Liver (tissue), 9 donors: ENCODE results near the gene CARMIL1. TPM values are rescaled to one million over a fixed set of nuclear protein-coding genes. Genes with fewer than 3 reads are reported as not detected.

Experiments used
- DNase-seq: peaks from one replicate; pipeline ENCODE4 v3.0.0-alpha.2; 2017; ENCODE audit warnings: low spot score
- H3K27ac ChIP-seq, 2 donors: one replicate each; pipeline ENCODE4 v1.7.0; 2013; ENCODE audit warnings: inconsistent platforms in 2 of 2, low read length in 2 of 2, control low read depth in 1 of 2, low read depth in 1 of 2, mild to moderate bottlenecking in 1 of 2
- H3K27me3 ChIP-seq, 4 donors: one replicate each; pipeline versions ENCODE4 v1.6.1 to v1.7.0; 2013; ENCODE audit warnings: low read length in 3 of 4, inconsistent platforms in 1 of 4, mild to moderate bottlenecking in 1 of 4, moderate library complexity in 1 of 4; ENCODE audit not compliant: control insufficient read depth in 4 of 4, insufficient read depth in 4 of 4
- H3K36me3 ChIP-seq, 4 donors: one replicate each; pipeline versions ENCODE4 v1.6.1 to v1.7.0; 2013; ENCODE audit warnings: low read length in 3 of 4, mild to moderate bottlenecking in 3 of 4, low read depth in 1 of 4, moderate library complexity in 1 of 4; ENCODE audit not compliant: control insufficient read depth in 4 of 4, insufficient read depth in 3 of 4
- H3K4me1 ChIP-seq, 4 donors: one replicate each; pipeline versions ENCODE4 v1.6.1 to v1.7.0; 2013; ENCODE audit warnings: low read length in 3 of 4, mild to moderate bottlenecking in 3 of 4, moderate library complexity in 1 of 4; ENCODE audit not compliant: control insufficient read depth in 4 of 4, insufficient read depth in 4 of 4
- H3K4me3 ChIP-seq, 3 donors: one replicate each; pipeline versions ENCODE4 v1.6.1 to v1.7.0; 2013; ENCODE audit warnings: low read length in 3 of 3, control low read depth in 1 of 3, low read depth in 1 of 3, mild to moderate bottlenecking in 1 of 3
- H3K9ac ChIP-seq, 2 donors: one replicate each; pipeline ENCODE4 v1.7.0; 2013; ENCODE audit warnings: low read length in 2 of 2, mild to moderate bottlenecking in 2 of 2, moderate library complexity in 2 of 2, control low read depth in 1 of 2, low read depth in 1 of 2
- H3K9me3 ChIP-seq, 4 donors: one replicate each; pipeline versions ENCODE4 v1.6.1 to v1.7.0; 2013; ENCODE audit warnings: low read length in 3 of 4; ENCODE audit not compliant: control insufficient read depth in 4 of 4
- ATF3 ChIP-seq: IDR thresholded peaks from 2 replicates; pipeline ENCODE4 v1.6.1; 2016; ENCODE audit warnings: antibody characterized with exemption
- CTCF ChIP-seq: fragments of 150-350 bp; IDR thresholded peaks from 2 replicates; pipeline ENCODE4 v1.5.1; 2017; ENCODE audit warnings: improper control_type of control experiment, low read depth, low read length; ENCODE audit not compliant: missing input control
- EGR1 ChIP-seq, 2 donors: IDR thresholded peaks; 2 replicates each; pipeline ENCODE4 v1.6.1; 2016 to 2018; ENCODE audit warnings: antibody characterized with exemption in 2 of 2, low read depth in 2 of 2
- FOXA1 ChIP-seq: IDR thresholded peaks from 2 replicates; pipeline ENCODE4 v1.6.1; 2016; ENCODE audit warnings: antibody characterized with exemption
- FOXA2 ChIP-seq: IDR thresholded peaks from 2 replicates; pipeline ENCODE4 v1.6.1; 2016; ENCODE audit warnings: antibody characterized with exemption
- GABPA ChIP-seq, 2 donors: IDR thresholded peaks in 1 of 2; conservative IDR thresholded peaks in 1 of 2; 2 replicates each; pipeline ENCODE4 v1.6.1; 2016; ENCODE audit warnings: antibody characterized with exemption in 2 of 2, mild to moderate bottlenecking in 1 of 2, moderate library complexity in 1 of 2
- HNF4A ChIP-seq, 2 donors: conservative IDR thresholded peaks; 2 replicates each; pipeline ENCODE4 v1.6.1; 2016; ENCODE audit warnings: antibody characterized with exemption in 2 of 2, mild to moderate bottlenecking in 2 of 2
- HNF4G ChIP-seq: IDR thresholded peaks from 2 replicates; pipeline ENCODE4 v1.6.1; 2016; ENCODE audit warnings: antibody characterized with exemption
- JUND ChIP-seq, 2 donors: IDR thresholded peaks; 2 replicates each; pipeline ENCODE4 v1.6.1; 2016; ENCODE audit warnings: antibody characterized with exemption in 2 of 2
- MAX ChIP-seq: IDR thresholded peaks from 2 replicates; pipeline ENCODE4 v1.6.1; 2016; ENCODE audit warnings: antibody characterized with exemption
- NR2F2 ChIP-seq: IDR thresholded peaks from 2 replicates; pipeline ENCODE4 v1.6.1; 2016; ENCODE audit warnings: antibody characterized with exemption
- RAD21 ChIP-seq, 2 donors: IDR thresholded peaks; 2 replicates each; pipeline ENCODE4 v1.6.1; 2016; ENCODE audit warnings: antibody characterized with exemption in 2 of 2, mild to moderate bottlenecking in 2 of 2
- REST ChIP-seq: IDR thresholded peaks from 2 replicates; pipeline ENCODE4 v1.6.1; 2016; ENCODE audit warnings: antibody characterized with exemption, mild to moderate bottlenecking
- RXRA ChIP-seq, 2 donors: IDR thresholded peaks; 2 replicates each; pipeline ENCODE4 v1.6.1; 2017 to 2018; ENCODE audit warnings: antibody characterized with exemption in 2 of 2, mild to moderate bottlenecking in 1 of 2
- SP1 ChIP-seq: IDR thresholded peaks from 2 replicates; pipeline ENCODE4 v1.6.1; 2018; ENCODE audit warnings: antibody characterized with exemption, mild to moderate bottlenecking
- TAF1 ChIP-seq: conservative IDR thresholded peaks from 2 replicates; pipeline ENCODE4 v1.6.1; 2016; ENCODE audit warnings: antibody characterized with exemption, mild to moderate bottlenecking
- YY1 ChIP-seq: IDR thresholded peaks from 2 replicates; pipeline ENCODE4 v1.6.1; 2016; ENCODE audit warnings: antibody characterized with exemption, mild to moderate bottlenecking
- ZBTB33 ChIP-seq: IDR thresholded peaks from 2 replicates; pipeline ENCODE4 v1.6.1; 2016; ENCODE audit warnings: antibody characterized with exemption
- WGBS: extraction: QIAGEN DNeasy Blood & Tissue Kit; methylation state at CpG from one replicate; pipeline ENCODE4 v1.1.7; 2013; 5-methylcytosine and 5-hydroxymethylcytosine counted together
- polyA plus RNA-seq, 2 donors: library from polyadenylated mRNA; stranded (reverse) in 1 of 2; unstranded in 1 of 2; fragments of 200-250 nt in 1 of 2; fragments of >200 nt in 1 of 2; fragmentation: Nextera tagmentation in 1 of 2; extraction: Ambion mirVana in 1 of 2; gene quantifications; one replicate each; pipeline versions ENCODE4 v1.2.1 to v1.2.3, GENCODE V29; 2013 to 2015
- total RNA-seq, 2 donors: library from RNA; depleted of rRNA; stranded (reverse); fragments of >200 nt; gene quantifications; one replicate each; pipeline ENCODE4 v1.2.3, GENCODE V29; 2014
- donor health status: healthy.
- donor health status: healthy.
- donor health status: healthy.
- donor health status: healthy.
- donor health status: healthy.

CARMIL1 gene
- total and polyA plus RNA-seq, 4 donors, result 1.4 to 9.5 (median 3.5) TPM

- Histone ChIP-seq H3K9me3 (no peaks in the 10 kb centered on the region), H3K4me3 (no peak overlapping the region), H3K27me3 (no peaks in the 10 kb centered on the region), H3K4me1 (no peaks in the 10 kb centered on the region), H3K27ac (no peak overlapping the region), H3K9ac (no peak overlapping the region), H3K36me3 (no peaks in the 10 kb centered on the region)
- no peak for DNase-seq
- 76% methylated on average over 6 of the region's 6 CpGs for WGBS
- TF ChIP-seq CTCF (no peak), ATF3 (no peak), EGR1 (IDR thresholded peaks at IDR 0.05; ENCODE audit: low read depth in 2 of 2) (no peak), NR2F2 (no peak), SP1 (no peak), MAX (no peak), HNF4G (no peak), FOXA1 (no peak), REST (no peak), RAD21 (IDR thresholded peaks at IDR 0.05) (no peak), ZBTB33 (no peak), FOXA2 (no peak), JUND (IDR thresholded peaks at IDR 0.05) (no peak), RXRA (IDR thresholded peaks at IDR 0.05) (no peak), HNF4A (conservative IDR thresholded peaks at IDR 0.05) (no peak), TAF1 (no peak), GABPA (IDR thresholded peaks at IDR 0.05 in 1 of 2, conservative IDR thresholded peaks at IDR 0.05 in 1 of 2) (no peak), YY1 (no peak)
Measured at GRCh38 chr6:25435416-25435985, 156.3 kb downstream of the CARMIL1 start.
